ENCODE results near the gene TAPBPL. TPM values are rescaled to one million over a fixed set of nuclear protein-coding genes. Genes with fewer than 3 reads are reported as not detected.
A peak's percentile ranks its signal among the peaks of the same experiment; 100 is the strongest.

The TAPBPL gene
- polyA plus RNA-seq, 1 of the 3 experiments (the other 2 are of a cell fraction), result 24.1 TPM

DNA sequence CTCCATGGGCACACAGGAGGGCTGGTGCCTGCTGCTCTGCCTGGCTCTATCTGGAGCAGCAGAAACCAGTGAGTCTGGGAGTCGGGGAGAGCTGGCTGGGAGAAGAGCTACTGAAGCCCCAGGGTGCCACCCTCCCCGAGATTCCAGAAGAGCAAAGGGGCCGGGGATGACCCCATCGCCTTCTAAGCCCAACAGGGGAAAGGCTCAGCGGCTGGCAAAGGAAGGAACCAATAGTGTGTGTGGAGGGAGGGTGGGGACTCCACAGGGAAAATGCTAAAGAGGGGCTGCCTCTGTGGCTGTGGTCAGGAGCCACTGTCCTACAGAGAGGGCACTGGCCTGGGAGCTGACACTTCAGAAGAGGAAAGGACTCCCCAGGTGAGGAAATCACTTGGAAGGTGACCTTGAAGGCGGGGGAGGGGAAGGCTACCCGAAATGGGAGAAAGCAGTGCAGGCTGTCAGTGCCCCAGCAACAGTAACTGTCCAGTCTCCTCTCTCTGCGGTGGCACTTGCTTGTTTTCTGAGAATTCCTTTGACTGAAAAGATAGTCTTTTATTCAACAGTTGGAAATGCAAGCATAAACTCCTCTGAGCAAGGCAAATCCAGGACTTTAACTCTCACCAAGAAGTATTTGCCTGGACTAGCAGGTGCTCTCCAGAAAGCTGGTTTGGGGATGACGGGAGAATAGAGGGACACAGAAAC is 552 bp downstream of the TAPBPL start:
- no peak for TF ChIP-seq EZH2phosphoT487 (IDR thresholded peaks at IDR 0.05; ENCODE audit: borderline replicate concordance, low read depth)
- H3K4me1 ChIP-seq (ENCODE audit: control insufficient read depth in 1 of 2, insufficient read depth in 2 of 2, low read depth in 1 of 2, low read length in 1 of 2), result peaks cover 11 to 29% of the 10 kb centered on the region in 2 experiments; a peak in 2 of 4 replicates
- H3F3A ChIP-seq (replicated peaks; ENCODE audit: insufficient read depth), result peaks cover 10% of the 10 kb centered on the region
- WGBS (ENCODE audit: low lambda C conversion rate), result 35% methylated on average over 9 of the region's 9 CpGs
- DNase-seq, result peak; percentile 54
- ChIA-PET POLR2A (interaction anchor here (1.5 to 3.3 kb wide), 5 partner anchors 10 to 82 kb away, joined by 4 to 19 read pairs (median 8); partner anchors contain the start of genes GAPDH and VAMP1), CTCF (interaction anchor here (0.6 to 5.2 kb wide), 5 partner anchors 13 to 85 kb away, joined by 3 to 33 read pairs (median 5); partner anchors contain the start of gene VAMP1)
- no peaks in the 10 kb centered on the region for H3K79me2 ChIP-seq (ENCODE audit: insufficient read depth)
- H3K27me3 ChIP-seq (ENCODE audit: insufficient read depth), result no peaks in the 10 kb centered on the region
- peak overlapping the region; percentile 81 for H3K9ac ChIP-seq
- H3K27ac ChIP-seq (ENCODE audit: low read depth in 2 of 2, low read length in 1 of 2), result peak overlapping the region; percentile 85 to 91
- H3K4me2 ChIP-seq, result peak overlapping the region; percentile 86
- H3K4me3 ChIP-seq (ENCODE audit: low read depth in 2 of 2, low read length in 1 of 2), result peak overlapping the region; percentile 63 to 69
- no peaks in the 10 kb centered on the region for H3K9me3 ChIP-seq
- H3K9me2 ChIP-seq, result no peaks in the 10 kb centered on the region
- H3K36me3 ChIP-seq (replicated peaks in 1 of 2; ENCODE audit: control insufficient read depth in 1 of 2, insufficient read depth in 2 of 2, low read length in 1 of 2), result peaks cover 0 to 8% of the 10 kb centered on the region in 2 experiments
- H4K20me1 ChIP-seq (ENCODE audit: insufficient read depth), result no peaks in the 10 kb centered on the region
- H2AFZ ChIP-seq (ENCODE audit: low read depth), result peak overlapping the region; percentile 90

DNA sequence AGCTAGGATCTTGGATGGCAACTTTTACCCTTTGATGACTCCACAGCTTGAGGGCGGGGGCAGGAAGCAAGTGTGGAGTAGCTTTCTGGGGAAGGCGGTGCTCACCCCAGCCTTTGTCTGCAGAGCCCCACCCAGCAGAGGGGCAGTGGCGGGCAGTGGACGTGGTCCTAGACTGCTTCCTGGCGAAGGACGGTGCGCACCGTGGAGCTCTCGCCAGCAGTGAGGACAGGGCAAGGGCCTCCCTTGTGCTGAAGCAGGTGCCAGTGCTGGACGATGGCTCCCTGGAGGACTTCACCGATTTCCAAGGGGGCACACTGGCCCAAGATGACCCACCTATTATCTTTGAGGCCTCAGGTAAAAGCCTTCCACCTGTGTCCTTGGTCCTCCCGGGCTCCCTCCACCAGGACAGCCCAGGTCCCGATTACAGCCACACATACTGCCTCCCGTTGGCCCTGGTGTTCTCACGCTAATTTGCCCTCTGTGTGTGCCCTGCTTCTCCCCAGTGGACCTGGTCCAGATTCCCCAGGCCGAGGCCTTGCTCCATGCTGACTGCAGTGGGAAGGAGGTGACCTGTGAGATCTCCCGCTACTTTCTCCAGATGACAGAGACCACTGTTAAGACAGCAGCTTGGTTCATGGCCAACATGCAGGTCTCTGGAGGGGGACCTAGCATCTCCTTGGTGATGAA is 1.2 kb downstream of the TAPBPL start:
- Histone ChIP-seq H3K4me2 (peak overlapping the region; percentile 86), H3K9me2 (no peaks in the 10 kb centered on the region), H3K36me3 (replicated peaks in 1 of 2; ENCODE audit: control insufficient read depth in 1 of 2, insufficient read depth in 2 of 2, low read length in 1 of 2) (peaks cover 3 to 13% of the 10 kb centered on the region in 2 experiments), H2AFZ (ENCODE audit: low read depth) (no peak overlapping the region), H3K27ac (ENCODE audit: low read depth in 2 of 2, low read length in 1 of 2) (peak overlapping the region; percentile 85 to 91; a peak in 2 of 4 replicates), H3K9ac (peak overlapping the region; percentile 81; the same call in 1 of the 2 replicates), H3K27me3 (ENCODE audit: insufficient read depth) (no peaks in the 10 kb centered on the region), H4K20me1 (ENCODE audit: insufficient read depth) (no peaks in the 10 kb centered on the region), H3K9me3 (no peaks in the 10 kb centered on the region), H3K4me3 (ENCODE audit: low read depth in 2 of 2, low read length in 1 of 2) (no peak overlapping the region; a peak in 1 of 4 replicates), H3K4me1 (ENCODE audit: control insufficient read depth in 1 of 2, insufficient read depth in 2 of 2, low read depth in 1 of 2, low read length in 1 of 2) (peaks cover 11 to 29% of the 10 kb centered on the region in 2 experiments; a peak in 2 of 4 replicates), H3K79me2 (ENCODE audit: insufficient read depth) (no peaks in the 10 kb centered on the region), H3F3A (replicated peaks; ENCODE audit: insufficient read depth) (peaks cover 10% of the 10 kb centered on the region)
- DNase-seq, result no peak
- no peak for TF ChIP-seq PBX3 (IDR thresholded peaks at IDR 0.05)
- TF ChIP-seq GABPA (IDR thresholded peaks at IDR 0.05; ENCODE audit: low read depth), result no peak
- TF ChIP-seq IRF3 (IDR thresholded peaks at IDR 0.05; ENCODE audit: low read depth, low read length), result no peak
- no peak for TF ChIP-seq TAF1 (IDR thresholded peaks at IDR 0.05; ENCODE audit: borderline replicate concordance, low read depth, low read length)
- TF ChIP-seq YY1 (IDR thresholded peaks at IDR 0.05; ENCODE audit: low read depth), result no peak
- no peak for TF ChIP-seq RFX5 (IDR thresholded peaks at IDR 0.05; ENCODE audit: low read length)
- TF ChIP-seq, protein P1, sequence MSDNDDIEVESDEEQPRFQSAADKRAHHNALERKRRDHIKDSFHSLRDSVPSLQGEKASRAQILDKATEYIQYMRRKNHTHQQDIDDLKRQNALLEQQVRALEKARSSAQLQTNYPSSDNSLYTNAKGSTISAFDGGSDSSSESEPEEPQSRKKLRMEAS (IDR thresholded peaks at IDR 0.05; ENCODE audit: low read depth), result no peak
- no peak for TF ChIP-seq TCF12 (IDR thresholded peaks at IDR 0.05)
- no peak for TF ChIP-seq GATA2 (CRISPR knock-in tag; IDR thresholded peaks at IDR 0.05)
- TF ChIP-seq EP300 (IDR thresholded peaks at IDR 0.05; ENCODE audit: borderline replicate concordance in 1 of 2, low read depth in 1 of 2, low read length in 1 of 2), result no peak
- no peak for TF ChIP-seq ELF1 (IDR thresholded peaks at IDR 0.05)
- no peak for TF ChIP-seq USF1 (IDR thresholded peaks at IDR 0.05; ENCODE audit: borderline replicate concordance, low read depth)
- TF ChIP-seq USF2 (IDR thresholded peaks at IDR 0.05; ENCODE audit: borderline replicate concordance, low read depth, low read length), result no peak
- no peak for TF ChIP-seq SIN3A (IDR thresholded peaks at IDR 0.05; ENCODE audit: borderline replicate concordance, low read depth, low read length)
- TF ChIP-seq, protein P2, sequence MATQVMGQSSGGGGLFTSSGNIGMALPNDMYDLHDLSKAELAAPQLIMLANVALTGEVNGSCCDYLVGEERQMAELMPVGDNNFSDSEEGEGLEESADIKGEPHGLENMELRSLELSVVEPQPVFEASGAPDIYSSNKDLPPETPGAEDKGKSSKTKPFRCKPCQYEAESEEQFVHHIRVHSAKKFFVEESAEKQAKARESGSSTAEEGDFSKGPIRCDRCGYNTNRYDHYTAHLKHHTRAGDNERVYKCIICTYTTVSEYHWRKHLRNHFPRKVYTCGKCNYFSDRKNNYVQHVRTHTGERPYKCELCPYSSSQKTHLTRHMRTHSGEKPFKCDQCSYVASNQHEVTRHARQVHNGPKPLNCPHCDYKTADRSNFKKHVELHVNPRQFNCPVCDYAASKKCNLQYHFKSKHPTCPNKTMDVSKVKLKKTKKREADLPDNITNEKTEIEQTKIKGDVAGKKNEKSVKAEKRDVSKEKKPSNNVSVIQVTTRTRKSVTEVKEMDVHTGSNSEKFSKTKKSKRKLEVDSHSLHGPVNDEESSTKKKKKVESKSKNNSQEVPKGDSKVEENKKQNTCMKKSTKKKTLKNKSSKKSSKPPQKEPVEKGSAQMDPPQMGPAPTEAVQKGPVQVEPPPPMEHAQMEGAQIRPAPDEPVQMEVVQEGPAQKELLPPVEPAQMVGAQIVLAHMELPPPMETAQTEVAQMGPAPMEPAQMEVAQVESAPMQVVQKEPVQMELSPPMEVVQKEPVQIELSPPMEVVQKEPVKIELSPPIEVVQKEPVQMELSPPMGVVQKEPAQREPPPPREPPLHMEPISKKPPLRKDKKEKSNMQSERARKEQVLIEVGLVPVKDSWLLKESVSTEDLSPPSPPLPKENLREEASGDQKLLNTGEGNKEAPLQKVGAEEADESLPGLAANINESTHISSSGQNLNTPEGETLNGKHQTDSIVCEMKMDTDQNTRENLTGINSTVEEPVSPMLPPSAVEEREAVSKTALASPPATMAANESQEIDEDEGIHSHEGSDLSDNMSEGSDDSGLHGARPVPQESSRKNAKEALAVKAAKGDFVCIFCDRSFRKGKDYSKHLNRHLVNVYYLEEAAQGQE (IDR thresholded peaks at IDR 0.05; ENCODE audit: low read depth, low read length), result no peak
- POLR2A ChIA-PET, result interaction anchor here (1.7 to 3.3 kb wide), 4 partner anchors 11 to 82 kb away, joined by 4 to 19 read pairs (median 8); partner anchors contain the start of genes GAPDH and VAMP1
- CTCF ChIA-PET, result interaction anchor here (0.6 to 5.2 kb wide), 5 partner anchors 12 to 85 kb away, joined by 3 to 33 read pairs (median 5); partner anchors contain the start of gene VAMP1
- WGBS (ENCODE audit: low lambda C conversion rate), result 97% methylated on average over 6 of the region's 17 CpGs

Data from SK-N-SH (cell line).